ENCODE data around the gene SERPINA12. TPM values are rescaled to one million over a fixed set of nuclear protein-coding genes. Genes with fewer than 3 reads are reported as not detected.

SERPINA12 gene
- total RNA-seq, 1 experiment from 2014 or later: not detected

DNA sequence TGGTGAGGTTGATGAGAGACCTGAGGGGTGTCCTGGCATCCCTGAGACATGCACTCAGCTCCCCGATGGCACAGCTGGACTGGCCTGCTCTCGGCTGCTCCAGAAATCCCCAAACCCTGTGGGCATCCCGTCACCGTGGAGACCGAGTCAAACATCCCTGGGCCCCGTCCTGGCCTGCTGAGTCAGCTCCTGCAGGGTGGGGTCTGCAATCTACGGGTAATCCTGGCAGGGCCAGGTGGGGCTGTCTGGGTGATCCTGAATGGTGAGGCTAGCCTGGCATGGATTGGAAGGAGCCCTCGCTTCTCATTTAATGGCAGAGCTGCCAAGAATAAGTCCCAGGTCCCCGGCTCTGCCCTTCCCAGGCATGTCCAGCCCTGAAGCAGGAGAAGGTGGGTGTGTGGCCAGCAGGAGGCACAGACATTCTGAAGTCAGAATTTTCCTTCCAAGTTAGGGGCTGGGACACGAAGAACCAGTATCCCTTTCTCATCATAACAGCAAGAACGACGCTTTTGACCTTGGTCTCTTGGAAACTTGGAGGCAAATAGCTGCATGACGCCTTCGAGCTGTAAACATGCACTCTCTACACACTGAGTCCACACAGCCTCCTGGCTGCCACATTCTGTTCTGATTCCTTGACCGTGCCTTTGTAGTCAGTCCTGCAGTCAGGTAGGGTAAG is 34.3 kb upstream of the SERPINA12 start:
- Histone ChIP-seq H3K27me3 (ENCODE audit: insufficient read depth, low read length) (no peaks in the 10 kb centered on the region), H3K56ac (ENCODE audit: insufficient read length, low read depth, low read length) (no peak overlapping the region), H3K9ac (ENCODE audit: extremely low read depth, insufficient read length, low read length) (no peak overlapping the region), H3K4me2 (ENCODE audit: insufficient read depth, insufficient read length, low read length) (no peak overlapping the region), H3K4me1 (ENCODE audit: insufficient read depth, low read length) (peaks cover 1% of the 10 kb centered on the region; the same call in 1 of the 2 replicates), H3K23me2 (ENCODE audit: insufficient read length, low read depth, low read length, poor library complexity, severe bottlenecking) (no peaks in the 10 kb centered on the region), H2BK12ac (ENCODE audit: insufficient read length, low read depth, low read length) (no peak overlapping the region), H3K79me1 (ENCODE audit: insufficient read depth, low read depth, low read length, poor library complexity, severe bottlenecking) (no peaks in the 10 kb centered on the region), H3K9me3 (ENCODE audit: control insufficient read depth, low read depth, low read length) (no peaks in the 10 kb centered on the region), H2BK5ac (ENCODE audit: insufficient read length, low read length) (no peak overlapping the region), H2BK20ac (ENCODE audit: low read depth, low read length, poor library complexity, severe bottlenecking) (no peak overlapping the region), H2AFZ (ENCODE audit: low read length) (no peak overlapping the region), H2BK15ac (ENCODE audit: low read depth, low read length) (no peak overlapping the region), H3K18ac (ENCODE audit: insufficient read length, low read depth, low read length) (no peak overlapping the region), H3K4ac (ENCODE audit: low read depth, low read length) (no peak overlapping the region), H4K20me1 (ENCODE audit: control insufficient read depth, insufficient read depth, insufficient read length) (no peaks in the 10 kb centered on the region), H3T11ph (ENCODE audit: low read length) (no peak overlapping the region), H4K91ac (ENCODE audit: insufficient read length, low read depth, low read length) (no peak overlapping the region), H2AK5ac (ENCODE audit: insufficient read length, low read length) (no peak overlapping the region), H2BK120ac (ENCODE audit: low read depth, low read length, poor library complexity, severe bottlenecking) (no peak overlapping the region), H3K27ac (ENCODE audit: insufficient read length, low read depth, low read length) (no peak overlapping the region), H4K5ac (ENCODE audit: insufficient read length, low read depth, low read length) (no peak overlapping the region), H4K8ac (replicated peaks; ENCODE audit: insufficient read length, low read depth, low read length) (no peak overlapping the region), H3K23ac (ENCODE audit: insufficient read length, low read depth, low read length) (no peak overlapping the region), H3K79me2 (ENCODE audit: insufficient read depth, low read length) (no peaks in the 10 kb centered on the region), H3K14ac (ENCODE audit: insufficient read depth, low read length) (no peak overlapping the region)
- TF ChIP-seq, protein P1, sequence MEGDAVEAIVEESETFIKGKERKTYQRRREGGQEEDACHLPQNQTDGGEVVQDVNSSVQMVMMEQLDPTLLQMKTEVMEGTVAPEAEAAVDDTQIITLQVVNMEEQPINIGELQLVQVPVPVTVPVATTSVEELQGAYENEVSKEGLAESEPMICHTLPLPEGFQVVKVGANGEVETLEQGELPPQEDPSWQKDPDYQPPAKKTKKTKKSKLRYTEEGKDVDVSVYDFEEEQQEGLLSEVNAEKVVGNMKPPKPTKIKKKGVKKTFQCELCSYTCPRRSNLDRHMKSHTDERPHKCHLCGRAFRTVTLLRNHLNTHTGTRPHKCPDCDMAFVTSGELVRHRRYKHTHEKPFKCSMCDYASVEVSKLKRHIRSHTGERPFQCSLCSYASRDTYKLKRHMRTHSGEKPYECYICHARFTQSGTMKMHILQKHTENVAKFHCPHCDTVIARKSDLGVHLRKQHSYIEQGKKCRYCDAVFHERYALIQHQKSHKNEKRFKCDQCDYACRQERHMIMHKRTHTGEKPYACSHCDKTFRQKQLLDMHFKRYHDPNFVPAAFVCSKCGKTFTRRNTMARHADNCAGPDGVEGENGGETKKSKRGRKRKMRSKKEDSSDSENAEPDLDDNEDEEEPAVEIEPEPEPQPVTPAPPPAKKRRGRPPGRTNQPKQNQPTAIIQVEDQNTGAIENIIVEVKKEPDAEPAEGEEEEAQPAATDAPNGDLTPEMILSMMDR (conservative IDR thresholded peaks at IDR 0.05): no peak
- Mint-ChIP-seq H3K36me3 (ENCODE audit: insufficient read depth in 1 of 3, low read depth in 3 of 3) (no peaks in the 10 kb centered on the region), H3K27me3 (ENCODE audit: low read depth) (peaks cover 9% of the 10 kb centered on the region; the same call in 1 of the 2 replicates), H3K27ac (no peak overlapping the region), H3K4me3 (no peak overlapping the region), H3K9me3 (no peaks in the 10 kb centered on the region; a peak in 1 of 5 replicates), H3K4me1 (peaks cover 22 to 37% of the 10 kb centered on the region in 2 experiments)
- WGBS (ENCODE audit: extremely low coverage, insufficient read length, low lambda C conversion rate): no CpG with 5 or more reads among the region's 15 CpGs
- DNase-seq: peak; percentile 41

Measured in H9 (cell line).